PC-3 (cell line): ENCODE results near the gene GPC6. TPM values are rescaled to one million over a fixed set of nuclear protein-coding genes. Genes with fewer than 3 reads are reported as not detected.

Source experiments
- ATAC-seq: fragments of 200-7000 bp; cut with Tn5 transposase; 2 replicates; pipeline ENCODE4 v1.9.1; 2020; ENCODE audit warnings: mild to moderate bottlenecking, moderate library complexity
- BruUV-seq: library from RNA; stranded (reverse); fragments of 400-500 nt; replicated peaks from 2 replicates; lab custom pipeline; 2021; lab: Mats Ljungman, UMichigan
- CTCF ChIA-PET: fragments of 300-600 bp; sonication (Branson Sonifier 250); formaldehyde crosslinking; loops from one replicate; lab custom pipeline; 2022; ENCODE audit warnings: antibody characterized with exemption; lab: Charles Lee
- POLR2A ChIA-PET: fragments of 300-600 bp; sonication (Branson Sonifier 250); formaldehyde crosslinking; loops from one replicate; lab custom pipeline; 2022; ENCODE audit warnings: antibody characterized with exemption; ENCODE audit not compliant: unreplicated experiment; lab: Charles Lee
- DNase-seq: peaks from one replicate; pipeline ENCODE4 v3.0.0-alpha.2; 2015
- H2AFZ ChIP-seq: fragments of 300-600 bp; sonication (generic); 2 replicates; pipeline ENCODE4 v1.6.0; 2016; ENCODE audit warnings: antibody characterized with exemption, low read length
- H3F3A ChIP-seq: fragments of 300-600 bp; sonication (generic); one replicate; pipeline ENCODE4 v1.6.0; 2017; ENCODE audit warnings: antibody characterized with exemption, low read length, control low read depth, mild to moderate bottlenecking; ENCODE audit not compliant: unreplicated experiment
- H3K27ac ChIP-seq: fragments of 300-600 bp; sonication (generic); 2 replicates; pipeline ENCODE4 v1.5.1; 2016; ENCODE audit warnings: mild to moderate bottlenecking, low read length
- H3K27me3 ChIP-seq: fragments of 300-600 bp; sonication (generic); 2 replicates; pipeline ENCODE4 v1.6.1; 2016; ENCODE audit warnings: low read length, mixed read lengths
- H3K36me3 ChIP-seq: fragments of 300-600 bp; sonication (generic); 2 replicates; pipeline ENCODE4 v1.6.1; 2016; ENCODE audit warnings: low read depth, mixed run types, low read length, mixed read lengths
- H3K4me1 ChIP-seq: fragments of 300-600 bp; sonication (generic); 2 replicates; pipeline ENCODE4 v1.5.1; 2016; ENCODE audit warnings: low read length; ENCODE audit not compliant: insufficient read depth
- H3K4me2 ChIP-seq: fragments of 300-600 bp; sonication (generic); 2 replicates; pipeline ENCODE4 v1.6.0; 2016; ENCODE audit warnings: low read length
- H3K4me3 ChIP-seq: fragments of 300-600 bp; sonication (generic); 2 replicates; pipeline ENCODE4 v1.5.1; 2016; ENCODE audit warnings: mild to moderate bottlenecking, low read length, mixed read lengths
- H3K79me2 ChIP-seq: fragments of 300-600 bp; sonication (generic); 2 replicates; pipeline ENCODE4 v1.6.1; 2017; ENCODE audit warnings: low read length, mixed read lengths
- H3K9ac ChIP-seq: fragments of 300-600 bp; sonication (generic); 2 replicates; pipeline ENCODE4 v1.6.0; 2016; ENCODE audit warnings: mild to moderate bottlenecking, low read length
- H3K9me2 ChIP-seq: fragments of 300-600 bp; sonication (generic); replicated peaks from 2 replicates; pipeline ENCODE4 v1.6.1; 2016; ENCODE audit warnings: mixed run types, low read length, mixed read lengths
- H3K9me3 ChIP-seq: fragments of 300-600 bp; sonication (generic); 2 replicates; pipeline ENCODE4 v1.6.1; 2016; ENCODE audit warnings: low read length, mixed read lengths
- H4K20me1 ChIP-seq: fragments of 300-600 bp; sonication (generic); 2 replicates; pipeline ENCODE4 v1.6.1; 2016; ENCODE audit warnings: low read length, mixed read lengths
- CTCF ChIP-seq: fragments of 300-600 bp; sonication (generic); conservative IDR thresholded peaks from 2 replicates; pipeline ENCODE4 v1.5.1; 2017; ENCODE audit warnings: antibody characterized with exemption, low read depth, mild to moderate bottlenecking, low read length
- EZH2 ChIP-seq: fragments of 300-600 bp; sonication (generic); IDR thresholded peaks from one replicate; pipeline ENCODE4 v1.6.1; 2017; ENCODE audit warnings: antibody characterized with exemption, mild to moderate bottlenecking, low read length; ENCODE audit not compliant: unreplicated experiment
- EZH2phosphoT487 ChIP-seq: fragments of 300-600 bp; sonication (generic); IDR thresholded peaks from 2 replicates; pipeline ENCODE4 v1.6.1; 2018; ENCODE audit warnings: mild to moderate bottlenecking, antibody characterized with exemption, low read length, borderline replicate concordance
- intact Hi-C: fragments of 100-400 bp; cut with micrococcal nuclease; formaldehyde crosslinking; loops from 2 replicates; pipeline ENCODE4 v1.9.0; 2023
- total RNA-seq: library from RNA; depleted of rRNA; stranded (reverse); fragments of >200 nt; gene quantifications from 2 replicates; pipeline ENCODE4 v1.2.3, GENCODE V29; 2014

GPC6 gene
- total RNA-seq, 1 experiment from 2014 or later = 3.5 TPM

GRCh38 chr13:93976528-93976927 is 749.9 kb downstream of the GPC6 start:
- Histone ChIP-seq H3K9me2 (no peaks in the 10 kb centered on the region), H3K4me3 (no peak overlapping the region), H3K9me3 (no peaks in the 10 kb centered on the region), H3K4me1 (no peaks in the 10 kb centered on the region), H3K79me2 (no peaks in the 10 kb centered on the region), H3F3A (no peaks in the 10 kb centered on the region), H3K27me3 (no peaks in the 10 kb centered on the region), H3K36me3 (no peaks in the 10 kb centered on the region), H4K20me1 (no peaks in the 10 kb centered on the region), H2AFZ (no peak overlapping the region), H3K9ac (no peak overlapping the region), H3K27ac (no peak overlapping the region), H3K4me2 (no peak overlapping the region)
- no TSS peak for BruUV-seq
- no peak for DNase-seq
- ChIA-PET POLR2A (no interaction called here), CTCF (no interaction called here)
- intact Hi-C loops = no loop called here
- ATAC-seq = no peak
- TF ChIP-seq EZH2 = no peak
- no peak for TF ChIP-seq CTCF
- no peak for TF ChIP-seq EZH2phosphoT487

GRCh38 chr13:93977986-93978385 is 751.4 kb downstream of the GPC6 start:
- no peaks in the 10 kb centered on the region for H3F3A ChIP-seq
- no TSS peak for BruUV-seq
- H4K20me1 ChIP-seq = no peaks in the 10 kb centered on the region
- CTCF ChIA-PET = no interaction called here
- H3K27ac ChIP-seq = no peak overlapping the region
- H3K79me2 ChIP-seq = no peaks in the 10 kb centered on the region
- H3K4me1 ChIP-seq = no peaks in the 10 kb centered on the region
- ATAC-seq (no peak), DNase-seq (no peak)
- no peaks in the 10 kb centered on the region for H3K9me3 ChIP-seq
- H3K4me3 ChIP-seq = no peak overlapping the region
- no peak overlapping the region for H3K9ac ChIP-seq
- no peak for TF ChIP-seq CTCF
- no peak for TF ChIP-seq EZH2
- no peak for TF ChIP-seq EZH2phosphoT487
- H3K4me2 ChIP-seq = no peak overlapping the region
- intact Hi-C loops = no loop called here
- H2AFZ ChIP-seq = no peak overlapping the region
- POLR2A ChIA-PET = no interaction called here
- no peaks in the 10 kb centered on the region for H3K9me2 ChIP-seq
- H3K27me3 ChIP-seq = no peaks in the 10 kb centered on the region
- no peaks in the 10 kb centered on the region for H3K36me3 ChIP-seq

DNA sequence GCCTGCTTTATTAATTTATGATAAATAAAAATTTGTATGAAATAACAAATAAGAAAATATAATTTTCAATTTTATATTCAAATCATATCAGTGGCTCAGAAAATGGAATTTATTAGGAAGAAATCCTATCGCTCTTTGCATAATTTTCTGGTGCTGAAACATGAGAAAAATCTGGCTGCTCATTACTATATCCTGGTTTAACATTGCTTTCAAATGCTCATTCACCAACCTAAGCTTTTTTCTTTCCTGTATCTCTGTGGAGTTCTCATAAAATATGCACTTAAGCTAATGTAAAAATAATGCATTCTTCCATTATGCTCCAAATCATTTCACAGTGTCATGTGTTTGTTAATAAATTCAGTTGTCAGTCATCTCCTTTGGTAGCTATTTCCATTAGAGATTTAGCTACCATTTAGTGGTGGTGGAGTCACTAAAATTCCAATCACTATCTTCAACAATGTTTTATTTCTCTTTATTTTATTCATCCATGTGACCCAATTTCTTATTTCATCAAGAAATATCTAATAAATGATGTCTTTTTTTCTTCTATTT is 754.9 kb downstream of the GPC6 start:
- Histone ChIP-seq H3K9me2 (no peaks in the 10 kb centered on the region), H3K79me2 (no peaks in the 10 kb centered on the region), H3K9me3 (no peaks in the 10 kb centered on the region), H4K20me1 (no peaks in the 10 kb centered on the region), H3K4me2 (no peak overlapping the region), H2AFZ (no peak overlapping the region), H3K27me3 (no peaks in the 10 kb centered on the region), H3K9ac (no peak overlapping the region), H3K4me1 (no peaks in the 10 kb centered on the region), H3K27ac (no peak overlapping the region), H3K4me3 (no peak overlapping the region), H3K36me3 (no peaks in the 10 kb centered on the region), H3F3A (no peaks in the 10 kb centered on the region)
- POLR2A ChIA-PET = no interaction called here
- TF ChIP-seq CTCF = no peak
- no peak for TF ChIP-seq EZH2
- TF ChIP-seq EZH2phosphoT487 = no peak
- intact Hi-C loops = no loop called here
- CTCF ChIA-PET = interaction anchor here (0.6 kb wide), 1 partner anchor 746 kb away, joined by 3 read pairs; no protein-coding TSS in a partner anchor
- DNase-seq (no peak), ATAC-seq (no peak)
- no TSS peak for BruUV-seq
